ENCODE measurements around the gene ARL5C.

ARL5C gene

DNA sequence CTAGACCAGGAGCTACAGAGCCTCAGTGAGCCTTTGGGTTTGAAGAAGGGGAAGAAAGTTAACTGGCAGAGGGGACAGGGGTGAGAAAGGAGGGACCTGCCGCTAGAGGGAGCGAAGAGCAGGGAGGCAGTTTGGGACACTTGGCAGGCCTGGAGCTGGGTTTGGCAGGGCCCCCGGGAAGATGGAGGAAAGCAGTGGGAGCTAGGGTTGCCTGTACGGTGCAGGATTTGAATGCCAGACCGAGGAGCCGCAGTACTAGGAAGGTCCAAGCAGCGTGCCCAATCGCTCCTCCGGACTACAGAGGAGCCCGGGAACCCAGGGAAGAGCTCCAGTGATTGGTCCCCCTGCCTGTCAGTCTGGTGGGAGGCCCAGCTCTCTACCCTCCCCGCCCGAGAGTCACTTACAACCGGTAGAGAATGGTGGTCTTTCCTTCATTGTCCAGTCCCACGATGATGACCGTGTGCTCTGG is 1.3 kb downstream of the ARL5C start:
- peak; percentile 65 for FAIRE-seq
- peak; percentile 96 for DNase-seq (ENCODE audit: insufficient read length)
- TF ChIP-seq POLR2A (IDR thresholded peaks at IDR 0.05; ENCODE audit: low read depth, low read length) (no peak), POLR2AphosphoS5 (IDR thresholded peaks at IDR 0.05; ENCODE audit: low read depth, low read length) (no peak), TAF1 (IDR thresholded peaks at IDR 0.05; ENCODE audit: borderline replicate concordance, low read depth, low read length) (no peak)

DNA sequence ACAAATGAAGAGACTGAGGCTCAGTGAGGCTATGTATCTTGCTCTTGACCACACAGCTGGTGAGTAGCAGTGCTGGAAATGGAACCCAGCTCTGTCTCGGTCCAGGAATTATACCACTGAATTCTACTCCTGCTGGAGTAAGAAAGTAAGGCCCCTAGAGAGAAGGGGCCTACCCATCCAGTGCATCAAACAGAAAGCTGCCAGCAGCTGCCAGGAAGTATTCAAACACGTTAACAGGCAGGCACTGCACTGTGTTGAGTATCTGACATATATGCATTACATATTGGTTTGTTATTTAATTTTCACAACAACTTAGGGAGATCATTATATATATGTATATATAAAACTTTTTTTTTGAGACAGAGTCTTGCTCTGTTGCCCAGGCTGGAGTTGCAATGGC is 4.0 kb downstream of the ARL5C start:
- DNase-seq (ENCODE audit: insufficient read length) (no peak), FAIRE-seq (no peak)
- TF ChIP-seq TAF1 (IDR thresholded peaks at IDR 0.05; ENCODE audit: borderline replicate concordance, low read depth, low read length) (no peak), POLR2AphosphoS5 (IDR thresholded peaks at IDR 0.05; ENCODE audit: low read depth, low read length) (no peak), POLR2A (IDR thresholded peaks at IDR 0.05; ENCODE audit: low read depth, low read length) (no peak)

DNA sequence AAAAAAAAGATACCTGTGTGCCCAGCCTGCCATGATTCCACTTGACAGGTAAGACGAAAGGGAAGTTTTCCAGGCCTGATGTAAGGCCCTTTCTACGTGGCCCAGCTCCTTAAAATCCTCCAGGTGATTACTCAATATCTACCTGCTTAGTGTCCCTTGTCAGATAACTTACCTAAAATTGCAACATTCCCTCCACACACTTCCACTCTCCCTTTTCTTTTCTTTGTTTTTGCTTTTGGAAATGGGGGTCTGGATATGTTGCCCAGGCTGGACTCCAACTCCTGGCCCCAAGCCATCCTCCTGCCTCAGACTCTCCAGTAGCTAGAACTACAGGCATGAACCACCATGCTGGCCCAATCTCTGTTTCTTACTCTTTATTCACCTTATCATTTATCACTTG is 7.3 kb downstream of the ARL5C start:
- DNase-seq (ENCODE audit: insufficient read length) = no peak
- TF ChIP-seq TAF1 (IDR thresholded peaks at IDR 0.05; ENCODE audit: borderline replicate concordance, low read depth, low read length) (no peak), POLR2AphosphoS5 (IDR thresholded peaks at IDR 0.05; ENCODE audit: low read depth, low read length) (no peak), POLR2A (IDR thresholded peaks at IDR 0.05; ENCODE audit: low read depth, low read length) (no peak)
- no peak for FAIRE-seq

DNA sequence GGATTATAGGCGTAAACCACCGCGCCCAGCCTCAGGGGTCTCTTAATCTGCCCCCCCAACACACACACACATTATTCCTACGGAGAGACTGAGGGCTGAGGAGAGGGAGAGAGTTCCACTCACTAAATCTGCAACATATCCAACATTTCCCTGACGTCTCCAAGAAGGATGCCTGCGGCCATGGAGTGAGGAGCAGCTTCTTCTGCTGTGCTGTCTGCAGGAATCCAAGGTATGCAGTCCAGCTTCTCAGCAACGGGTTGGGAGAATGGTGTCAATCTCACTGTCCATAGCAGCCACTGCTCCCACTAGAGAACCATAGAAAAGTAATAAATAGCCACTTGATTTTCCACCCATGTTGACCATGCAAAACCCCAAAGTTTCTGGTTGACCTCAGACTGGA is 9.5 kb downstream of the ARL5C start:
- DNase-seq (ENCODE audit: insufficient read length) (no peak), FAIRE-seq (no peak)
- TF ChIP-seq POLR2AphosphoS5 (IDR thresholded peaks at IDR 0.05; ENCODE audit: low read depth, low read length) (no peak), TAF1 (IDR thresholded peaks at IDR 0.05; ENCODE audit: borderline replicate concordance, low read depth, low read length) (no peak), POLR2A (IDR thresholded peaks at IDR 0.05; ENCODE audit: low read depth, low read length) (no peak)

DNA sequence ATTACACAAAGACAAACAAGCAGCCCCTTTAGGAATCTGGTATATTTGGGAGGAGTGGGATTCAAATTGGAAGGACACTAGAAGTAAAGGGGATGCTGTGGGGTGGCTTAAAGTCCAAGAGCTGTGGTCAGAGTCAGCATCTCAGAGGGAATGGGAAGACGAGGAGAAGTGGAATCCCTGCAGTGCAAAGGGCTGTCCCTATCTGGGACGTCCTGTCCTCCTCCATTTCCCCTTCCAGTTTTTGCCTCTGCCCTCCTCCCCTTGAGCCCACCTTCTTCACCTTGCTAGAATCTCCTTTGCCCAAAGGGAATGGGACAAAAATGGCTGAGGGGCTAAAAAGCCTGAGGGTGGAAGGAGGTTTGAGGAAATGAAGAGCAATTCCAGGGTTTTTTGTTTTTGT is 10.3 kb downstream of the ARL5C start:
- no peak for DNase-seq (ENCODE audit: insufficient read length)
- TF ChIP-seq TAF1 (IDR thresholded peaks at IDR 0.05; ENCODE audit: borderline replicate concordance, low read depth, low read length) (no peak), POLR2A (IDR thresholded peaks at IDR 0.05; ENCODE audit: low read depth, low read length) (no peak), POLR2AphosphoS5 (IDR thresholded peaks at IDR 0.05; ENCODE audit: low read depth, low read length) (no peak)
- no peak for FAIRE-seq

DNA sequence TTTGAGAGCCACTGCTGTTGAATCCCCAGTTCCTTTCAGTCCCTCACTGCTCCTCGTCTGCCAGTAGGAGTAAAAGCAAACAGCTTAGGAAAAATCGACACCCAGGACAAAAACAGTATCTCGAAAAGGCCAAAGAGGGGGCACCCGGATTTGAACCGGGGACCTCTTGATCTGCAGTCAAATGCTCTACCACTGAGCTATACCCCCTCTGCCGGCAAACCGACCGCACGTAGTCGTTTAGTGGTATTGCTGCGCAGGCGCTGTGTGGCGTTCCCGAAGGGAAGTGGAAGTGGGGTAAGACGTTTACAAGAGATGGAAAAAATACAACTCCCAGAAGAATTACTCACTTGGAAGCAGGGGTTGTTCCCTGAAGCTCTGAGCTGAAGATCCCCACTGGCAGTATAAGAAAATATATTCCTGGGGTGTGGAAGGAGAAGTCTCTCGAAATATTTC is 12.3 kb downstream of the ARL5C start:
- TF ChIP-seq POLR2AphosphoS5 (IDR thresholded peaks at IDR 0.05; ENCODE audit: low read depth, low read length) = no peak
- DNase-seq (ENCODE audit: insufficient read length) = no peak
- peak; percentile 85 for FAIRE-seq

DNA sequence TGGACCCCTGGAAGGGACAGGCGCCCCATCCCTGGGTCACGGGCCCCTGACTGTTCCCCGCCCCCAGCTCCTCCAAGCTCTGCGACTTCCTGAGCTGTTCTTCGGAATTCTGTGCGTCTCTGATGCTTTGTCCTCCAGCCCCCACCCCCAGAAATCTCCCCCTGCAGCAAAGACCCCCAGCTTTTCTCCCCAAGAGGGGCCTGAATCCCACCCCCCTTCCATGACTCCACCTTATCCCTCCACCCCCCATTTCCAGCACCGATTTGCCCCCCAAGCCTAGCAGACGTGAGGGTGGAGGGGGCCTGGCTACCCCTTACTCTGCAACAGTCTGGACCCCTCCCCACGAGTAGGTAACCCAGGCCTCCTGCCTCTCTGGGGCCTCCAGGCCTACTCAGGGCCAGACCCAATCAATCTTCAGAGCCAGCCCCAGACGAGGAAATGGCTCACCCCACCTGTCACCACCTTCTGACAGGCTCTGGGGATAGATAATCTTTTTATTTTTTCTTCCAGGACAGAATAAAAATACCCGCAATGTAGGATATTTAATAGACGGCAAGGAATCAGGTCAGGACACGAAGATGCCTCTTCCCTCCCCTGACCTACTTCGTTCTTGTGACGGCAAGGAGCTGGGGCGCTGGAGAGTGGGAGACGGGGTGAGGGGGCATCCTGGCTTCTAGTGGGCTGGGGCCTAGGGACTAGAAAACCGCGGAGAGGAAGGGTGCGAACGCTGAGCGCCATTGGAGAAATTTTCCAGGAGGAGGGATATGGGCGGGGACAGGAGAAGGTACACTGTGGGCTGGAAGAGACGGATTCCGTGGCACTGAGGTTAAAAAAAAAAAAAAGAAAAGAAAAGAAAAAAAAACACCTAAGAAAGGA is 13.8 kb downstream of the ARL5C start:
- no peak for DNase-seq (ENCODE audit: insufficient read length)
- TF ChIP-seq POLR2AphosphoS5 (IDR thresholded peaks at IDR 0.05; ENCODE audit: low read depth, low read length) (no peak), POLR2A (IDR thresholded peaks at IDR 0.05; ENCODE audit: low read depth, low read length) (no peak), TAF1 (IDR thresholded peaks at IDR 0.05; ENCODE audit: borderline replicate concordance, low read depth, low read length) (no peak)
- FAIRE-seq = no peak

DNA sequence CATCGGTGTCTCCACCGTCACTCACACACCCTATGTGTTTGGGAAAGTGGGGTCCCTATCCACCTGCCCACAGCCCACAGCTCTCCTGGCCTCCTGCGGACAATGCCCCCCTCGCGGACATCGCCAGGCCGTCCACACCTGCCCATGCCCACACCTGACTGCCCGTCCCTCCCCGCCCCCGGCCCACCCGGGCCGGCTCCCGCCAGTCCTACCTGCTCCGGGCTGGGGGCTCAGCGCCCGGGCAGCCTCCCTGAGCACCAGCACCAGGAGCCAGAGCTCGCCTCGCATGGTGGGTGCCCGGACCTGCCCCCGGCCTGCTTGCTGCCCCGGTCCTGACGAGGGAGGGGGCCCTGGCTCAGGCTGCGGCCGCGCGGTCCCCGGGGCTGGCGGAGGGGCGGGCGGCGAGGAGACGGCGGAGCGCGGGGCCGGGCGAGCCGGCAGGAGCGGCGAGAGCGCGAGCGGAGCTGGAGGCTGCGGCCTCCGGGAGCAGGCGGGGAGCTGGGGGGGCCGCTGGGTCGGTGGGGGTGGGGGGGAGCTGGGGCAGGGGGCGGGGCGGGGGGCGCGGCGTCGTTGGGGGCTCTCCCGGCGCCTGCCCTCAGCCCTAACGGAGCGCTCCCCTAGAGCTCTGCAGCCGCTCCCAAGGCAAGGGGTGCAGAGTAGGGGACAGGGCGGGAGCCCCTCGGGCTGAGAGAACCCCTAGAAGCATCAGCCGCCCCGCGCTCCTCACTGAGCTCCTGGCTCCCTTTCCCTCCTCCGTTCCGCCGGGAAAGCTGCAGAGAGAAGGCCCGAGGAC is 14.6 kb downstream of the ARL5C start, which contains the start of gene PLXDC1:
PLXDC1 (minus strand) TSS at position 488 of the 793 bp plus-strand sequence; CDS start at position 288, 200 bp downstream.
- FAIRE-seq (no peak), DNase-seq (ENCODE audit: insufficient read length) (no peak)
- TF ChIP-seq POLR2A (IDR thresholded peaks at IDR 0.05; ENCODE audit: low read depth, low read length) (no peak), TAF1 (IDR thresholded peaks at IDR 0.05; ENCODE audit: borderline replicate concordance, low read depth, low read length) (no peak), POLR2AphosphoS5 (IDR thresholded peaks at IDR 0.05; ENCODE audit: low read depth, low read length) (no peak)

DNA sequence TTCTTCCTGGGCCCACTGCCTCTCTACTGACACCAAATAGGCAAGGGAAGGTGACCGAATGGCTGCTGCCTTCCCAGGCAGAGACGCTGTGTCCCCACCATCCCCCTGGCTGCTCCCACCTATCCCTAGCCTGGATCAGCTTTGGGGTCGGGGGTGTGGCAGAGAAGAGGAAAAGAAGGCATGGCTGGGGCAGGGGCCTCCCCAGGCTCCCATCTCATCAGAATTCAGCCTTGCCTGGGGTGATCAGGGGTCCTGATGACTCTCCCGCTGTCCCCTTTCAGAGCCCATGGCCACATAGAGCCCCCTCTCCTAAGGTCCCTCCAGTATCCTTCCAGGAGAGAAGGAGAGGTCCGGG is 15.2 kb downstream of the ARL5C start:
- no peak for DNase-seq (ENCODE audit: insufficient read length)
- TF ChIP-seq POLR2A (IDR thresholded peaks at IDR 0.05; ENCODE audit: low read depth, low read length) (no peak), POLR2AphosphoS5 (IDR thresholded peaks at IDR 0.05; ENCODE audit: low read depth, low read length) (no peak), TAF1 (IDR thresholded peaks at IDR 0.05; ENCODE audit: borderline replicate concordance, low read depth, low read length) (no peak)
- no peak for FAIRE-seq

DNA sequence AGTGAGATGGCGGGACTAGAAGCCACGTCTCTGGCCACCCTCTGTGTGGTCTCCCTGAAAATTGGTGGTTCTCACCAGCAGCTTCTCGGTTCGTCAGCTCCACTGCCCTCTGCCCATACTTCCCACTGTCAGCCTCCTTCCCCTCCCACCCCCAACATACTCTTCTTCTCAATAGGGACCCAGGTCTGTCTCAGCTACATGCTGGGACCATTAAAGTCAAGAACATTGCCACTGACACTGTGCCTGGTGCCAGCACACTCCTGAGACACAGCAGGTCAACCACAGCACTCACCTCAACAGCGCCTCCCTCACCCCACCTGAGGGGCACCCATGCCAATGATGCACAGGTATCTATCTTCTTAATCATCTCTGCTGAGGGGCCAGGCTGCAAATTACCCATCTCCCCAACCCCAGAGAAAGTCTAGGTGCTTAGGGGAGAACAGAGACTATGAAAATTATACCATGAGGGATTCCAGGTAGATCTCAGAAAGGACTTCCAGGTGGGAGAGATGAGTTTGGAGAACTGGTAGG is 15.8 kb downstream of the ARL5C start:
- no peak for TF ChIP-seq POLR2AphosphoS5 (IDR thresholded peaks at IDR 0.05; ENCODE audit: low read depth, low read length)
- TF ChIP-seq TAF1 (IDR thresholded peaks at IDR 0.05; ENCODE audit: borderline replicate concordance, low read depth, low read length) = no peak
- TF ChIP-seq POLR2A (IDR thresholded peaks at IDR 0.05; ENCODE audit: low read depth, low read length) = no peak
- DNase-seq (ENCODE audit: insufficient read length) = no peak
- FAIRE-seq = no peak

Data from GM12892 (cell line).